ENCODE data around the gene HUNK.
"Not testable (repeated sequence)": the region's sequence is repeated elsewhere in the genome, so short reads cannot be mapped to it uniquely, and the experiment has no call there.

The HUNK gene

DNA sequence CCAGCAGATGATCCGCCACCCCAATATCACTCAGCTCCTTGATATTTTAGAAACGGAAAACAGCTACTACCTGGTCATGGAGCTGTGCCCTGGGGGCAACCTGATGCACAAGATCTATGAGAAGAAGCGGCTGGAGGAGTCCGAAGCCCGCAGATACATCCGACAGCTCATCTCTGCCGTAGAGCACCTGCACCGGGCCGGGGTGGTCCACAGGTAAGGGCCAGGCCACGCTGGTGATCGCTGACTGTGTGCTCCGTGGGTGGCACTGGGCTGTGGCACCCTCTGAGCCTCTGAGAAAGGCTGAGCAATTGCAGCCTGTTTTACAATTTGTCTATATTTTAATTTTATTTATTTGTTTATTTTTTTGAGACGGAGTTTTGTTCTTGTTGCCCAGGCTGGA is 51.7 kb downstream of the HUNK start:
- no peak for DNase-seq

DNA sequence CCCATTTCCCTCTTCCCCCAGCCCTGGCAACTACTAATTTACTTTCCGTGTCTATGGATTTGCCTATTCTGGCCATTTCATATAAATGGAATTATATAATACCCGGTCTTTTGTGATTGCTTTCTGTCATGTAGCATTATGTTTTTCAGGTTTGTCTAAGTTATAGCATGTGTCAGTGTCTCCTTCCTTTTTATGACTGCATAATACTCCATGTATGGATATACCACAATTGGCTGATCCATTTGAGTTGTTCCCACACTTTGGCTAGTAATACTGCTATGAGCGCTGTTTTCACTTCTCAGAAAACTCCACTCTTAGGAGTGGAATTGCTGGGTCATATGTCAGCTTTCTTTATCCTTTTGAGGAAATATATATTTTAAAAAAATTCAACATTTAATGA is 53.7 kb downstream of the HUNK start:
- no peak for DNase-seq

DNA sequence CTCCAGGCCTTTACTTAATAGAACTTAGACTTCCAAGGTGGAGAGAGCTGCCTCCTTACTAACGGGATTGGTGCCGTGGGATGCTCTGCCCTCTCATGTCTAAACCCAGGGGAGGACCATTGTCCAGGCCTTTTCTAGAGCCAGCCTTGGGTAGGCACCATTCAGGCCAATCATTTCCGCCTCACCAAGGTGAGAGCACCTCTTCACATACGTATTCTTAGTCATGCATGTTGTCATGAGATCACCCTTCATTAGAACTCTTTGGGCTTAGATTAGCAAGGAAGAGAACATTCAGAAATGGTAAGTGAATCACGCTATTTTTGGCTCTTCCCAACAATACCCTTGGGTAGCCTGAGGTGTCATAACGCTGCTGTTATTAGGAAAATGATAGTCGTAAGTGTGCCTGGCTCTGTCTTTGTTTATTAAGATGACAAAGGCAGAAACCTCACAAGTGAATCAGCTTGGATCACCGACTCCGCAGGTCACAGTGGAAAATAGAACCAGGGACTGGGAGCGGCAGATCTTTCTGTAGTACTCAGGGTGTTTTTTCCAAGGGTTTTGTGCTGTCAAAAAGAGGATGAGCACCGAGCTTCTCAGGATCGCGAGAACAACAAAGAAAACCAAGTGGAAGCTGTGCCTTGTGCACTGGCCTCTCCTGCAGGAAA is 55.0 kb downstream of the HUNK start:
- DNase-seq, result no peak

DNA sequence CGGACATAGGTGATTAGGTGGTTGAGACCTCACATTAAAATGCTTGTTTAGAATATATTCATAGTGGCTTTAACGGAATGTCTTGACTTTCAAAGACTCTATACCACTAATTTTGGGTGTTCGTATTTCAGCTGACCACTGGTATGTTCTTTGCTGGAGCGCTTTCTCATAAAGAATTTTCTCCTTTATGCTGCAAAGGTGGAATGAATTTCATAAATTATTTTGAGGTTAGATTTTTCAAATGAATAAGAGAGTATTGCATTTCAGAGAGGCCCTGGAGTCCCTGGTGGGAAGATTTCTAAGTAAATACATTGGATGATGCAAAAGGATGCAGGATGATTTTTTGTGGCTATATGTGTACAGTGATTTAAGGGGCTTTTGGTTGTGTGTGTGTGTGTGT is 55.8 kb downstream of the HUNK start:
- DNase-seq, result no peak

DNA sequence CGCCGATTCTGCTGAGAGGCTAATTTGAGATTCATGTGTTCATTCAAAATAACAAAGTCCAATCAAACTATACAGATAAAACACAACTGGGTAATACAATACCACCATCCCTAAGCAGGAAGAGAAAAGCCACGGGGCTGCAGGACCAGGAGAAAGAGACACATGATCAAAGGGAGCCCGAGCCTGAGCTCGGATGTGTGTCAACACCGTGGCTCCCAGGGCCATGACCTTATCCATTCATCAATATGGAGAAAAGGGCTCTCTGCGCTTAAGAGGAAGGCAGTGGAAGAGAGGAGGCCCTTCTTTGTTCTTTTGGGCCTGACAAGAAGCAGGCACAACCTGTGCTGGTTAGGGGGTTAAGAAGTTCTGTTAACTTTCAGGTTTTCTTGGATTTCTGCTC is 56.7 kb downstream of the HUNK start:
- DNase-seq, result no peak

DNA sequence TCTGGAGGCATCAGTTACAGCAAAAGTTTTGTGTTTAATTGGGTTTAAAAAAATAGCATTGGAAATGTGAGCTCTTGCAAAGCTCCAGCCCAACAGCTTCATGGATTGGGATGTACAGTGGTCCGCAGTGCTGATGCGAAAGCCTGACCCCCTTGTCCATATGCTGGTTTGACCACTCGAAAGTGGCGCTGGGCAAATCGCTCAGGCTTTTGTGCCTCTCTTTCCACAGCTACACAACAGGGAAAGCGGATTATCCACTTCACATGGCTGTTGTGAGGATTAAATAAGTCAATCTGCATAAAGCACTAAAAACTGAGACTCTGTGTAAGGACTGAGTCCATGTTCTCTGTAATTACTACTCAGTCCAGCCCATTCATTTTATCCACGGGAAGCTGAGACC is 57.2 kb downstream of the HUNK start:
- no peak for DNase-seq

DNA sequence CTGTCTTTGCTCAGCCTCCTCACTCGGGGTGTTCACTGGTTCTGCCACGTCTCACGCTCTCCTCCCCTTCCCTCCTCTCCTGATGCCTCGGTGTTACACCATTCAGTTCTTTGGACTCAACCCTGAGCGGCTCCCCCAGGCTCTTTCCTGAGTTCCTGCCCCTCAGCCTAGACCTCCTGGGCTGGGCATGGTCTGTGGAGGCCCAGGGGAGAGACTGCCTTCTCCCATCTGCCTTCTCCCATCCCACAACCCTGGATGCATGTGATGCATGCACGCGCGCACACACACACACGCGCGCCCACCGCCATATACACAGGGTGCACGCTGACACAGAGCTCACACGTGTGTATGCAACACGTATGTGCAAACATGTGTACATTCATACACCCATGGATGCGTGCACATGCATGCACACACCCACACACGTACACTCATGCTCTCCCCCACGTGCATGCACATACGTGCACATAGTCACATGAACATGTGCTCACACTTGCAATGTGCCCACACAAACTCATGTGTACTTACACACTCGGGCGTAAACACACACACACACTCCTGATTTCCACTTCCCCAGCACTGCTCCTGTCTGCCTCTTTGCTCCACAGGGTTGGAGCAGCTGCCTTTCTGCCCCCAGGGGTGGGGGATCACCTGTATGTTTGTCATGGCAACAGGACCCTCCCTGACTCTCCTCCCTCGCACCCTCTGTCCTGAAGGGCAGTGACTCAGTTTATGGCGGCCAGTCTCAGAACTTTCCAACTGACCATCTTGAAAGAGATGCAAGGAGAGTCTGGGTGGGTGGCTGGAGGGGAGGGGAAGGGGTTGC is 59.0 kb downstream of the HUNK start:
- no peak for DNase-seq

DNA sequence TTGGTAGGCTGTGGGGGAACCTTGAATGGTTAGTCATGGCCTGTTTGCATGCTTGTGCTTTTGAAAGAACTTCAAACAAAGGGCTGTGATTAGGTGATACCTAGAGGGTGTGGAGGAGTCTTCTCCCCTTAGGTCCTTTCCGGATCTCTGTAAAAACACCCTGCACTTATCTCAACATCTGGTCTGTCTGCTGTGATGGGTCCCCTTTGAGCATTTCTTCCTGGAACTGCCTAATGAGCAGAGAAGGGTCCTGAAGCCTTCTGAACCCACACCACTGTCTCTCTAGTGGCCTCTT is 59.6 kb downstream of the HUNK start:
- no peak for DNase-seq

DNA sequence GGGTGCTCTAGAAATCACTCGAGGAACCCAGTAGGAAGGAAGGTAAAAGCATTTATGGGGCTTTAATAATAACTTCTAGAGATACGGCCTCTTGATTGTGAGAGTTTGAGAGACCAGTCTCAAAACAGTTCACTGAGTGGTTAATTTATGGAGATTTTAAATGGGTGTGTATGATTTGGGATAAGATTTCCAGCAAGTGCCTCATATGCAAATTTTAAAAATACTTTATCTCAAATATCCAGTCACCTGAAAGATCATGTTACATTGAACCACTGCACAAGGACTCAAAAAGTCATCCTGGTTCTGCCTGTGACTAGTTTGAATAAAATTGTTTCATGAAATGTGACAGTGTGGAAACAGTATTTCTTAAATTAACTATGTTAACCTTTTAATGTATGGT is 64.5 kb downstream of the HUNK start:
- DNase-seq, result no peak

DNA sequence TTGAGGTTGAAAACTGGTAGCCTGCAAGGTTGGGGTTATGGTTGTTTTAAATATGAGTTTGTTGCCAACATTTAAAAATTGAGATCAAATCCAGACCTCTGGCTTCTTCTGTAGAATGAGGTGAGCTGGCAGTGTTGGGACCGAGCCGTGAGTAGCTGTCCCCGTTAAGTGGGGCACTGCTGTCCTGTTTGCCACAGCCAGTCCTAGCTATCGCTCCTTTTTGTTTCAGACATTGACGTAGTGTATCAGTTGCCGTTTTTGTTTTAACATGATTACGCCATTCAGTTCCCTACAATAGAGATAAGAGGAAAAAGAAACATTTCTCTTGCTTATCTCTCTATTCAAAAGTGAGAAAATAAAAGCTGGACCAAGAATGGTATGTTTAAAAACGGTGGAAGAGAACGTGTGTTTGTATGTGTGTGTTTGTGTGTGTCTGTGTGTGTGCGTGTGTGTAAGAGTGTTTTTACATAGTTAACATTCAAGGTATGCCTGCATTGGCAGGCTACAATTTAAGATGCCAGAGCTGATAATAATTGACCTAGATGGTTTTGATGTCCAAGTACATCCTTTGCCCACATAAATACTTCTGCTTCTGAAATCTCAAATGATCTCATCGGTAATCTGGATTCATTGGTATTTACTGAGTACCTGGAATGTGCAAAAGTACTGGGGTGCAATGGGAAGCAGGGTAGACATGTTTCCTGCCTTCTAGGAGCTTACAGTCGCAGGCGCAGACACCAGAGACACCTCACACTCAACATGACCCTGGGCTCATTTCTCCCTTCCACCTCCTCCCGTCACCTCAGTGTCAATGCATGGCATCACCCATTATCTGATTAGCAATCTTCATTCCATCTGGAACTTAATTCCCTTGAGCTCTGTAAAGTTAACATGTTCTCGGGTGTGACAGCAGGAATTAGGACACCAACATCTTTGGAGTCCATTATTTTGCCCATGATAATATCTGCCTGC is 65.8 kb downstream of the HUNK start:
- DNase-seq, result no peak

DNA sequence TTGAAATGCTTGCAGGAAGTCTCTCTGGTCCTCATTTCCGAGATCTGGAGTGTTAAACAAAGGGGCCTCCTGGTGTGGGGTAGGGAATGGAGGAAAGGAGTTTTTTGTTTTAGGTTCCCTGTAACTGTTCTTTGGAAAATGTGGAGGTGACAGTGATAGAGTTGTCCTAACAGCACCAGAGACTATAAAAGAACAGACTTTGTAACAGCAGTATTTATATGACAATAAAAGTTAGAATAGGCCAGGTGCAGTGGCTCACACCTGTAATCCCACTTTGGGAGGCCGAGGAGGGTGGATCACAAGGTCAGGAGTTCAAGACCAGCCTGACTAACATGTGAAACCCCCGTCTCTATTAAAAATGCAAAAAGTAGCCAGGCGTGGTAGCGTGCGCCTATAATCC is 68.9 kb downstream of the HUNK start:
- DNase-seq, result no peak

DNA sequence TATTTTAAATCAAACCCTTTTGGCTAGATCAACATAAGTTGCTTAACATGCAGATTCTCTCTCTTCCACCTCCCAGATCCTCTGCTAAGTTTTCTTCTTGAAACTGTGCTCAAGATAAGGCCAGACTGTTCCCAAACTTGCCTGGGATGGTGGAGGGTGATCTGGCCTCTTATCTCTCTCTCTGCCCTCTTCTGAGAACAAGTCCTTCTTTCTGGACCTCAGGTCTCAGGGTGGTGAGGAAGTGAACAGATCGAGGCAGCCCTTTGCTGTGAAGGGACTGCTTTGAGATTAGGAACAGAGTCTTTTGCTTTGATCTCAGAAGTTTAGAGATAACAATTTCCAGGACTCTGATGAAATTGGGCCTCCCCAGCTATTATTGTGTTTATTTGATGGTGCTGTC is 70.7 kb downstream of the HUNK start:
- no peak for DNase-seq

DNA sequence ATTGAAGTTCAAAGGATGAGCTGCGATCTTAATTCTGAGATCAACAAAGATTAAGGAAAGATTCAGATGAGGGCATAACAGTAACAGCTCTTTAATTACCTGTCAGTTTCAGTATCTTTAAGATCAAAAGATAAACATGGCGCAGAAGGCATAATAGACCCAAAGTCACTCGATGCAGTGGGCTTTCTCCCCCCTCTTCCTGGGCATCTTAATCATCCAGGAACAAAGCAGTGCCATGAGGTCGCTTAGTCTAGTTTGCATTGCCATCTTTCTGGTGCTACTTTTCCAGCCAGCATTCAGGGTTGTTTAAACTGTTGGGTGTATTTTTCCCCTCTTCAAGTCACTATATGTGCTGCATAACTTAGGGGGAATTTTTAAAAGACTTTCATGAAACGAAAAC is 72.3 kb downstream of the HUNK start:
- no peak for DNase-seq

DNA sequence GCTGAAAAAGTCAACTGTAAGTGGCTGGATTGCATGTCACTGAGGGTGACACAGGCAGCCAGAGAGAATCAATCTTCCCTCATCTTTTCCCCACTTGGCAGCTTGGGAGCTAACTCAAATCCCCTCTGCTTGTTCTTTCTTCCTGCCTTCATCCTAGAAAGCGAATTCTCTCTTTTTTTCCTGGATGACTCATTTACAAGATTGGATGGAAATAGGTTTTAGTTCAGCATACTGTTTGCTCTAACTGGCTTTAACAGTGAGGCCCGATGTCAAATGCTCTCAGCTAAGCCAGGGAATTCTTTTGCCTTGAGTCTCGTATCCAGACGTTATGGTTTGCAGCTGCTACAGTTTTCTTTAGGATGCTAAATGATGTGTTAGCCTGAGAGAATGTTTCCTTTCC is 72.7 kb downstream of the HUNK start:
- no peak for DNase-seq

DNA sequence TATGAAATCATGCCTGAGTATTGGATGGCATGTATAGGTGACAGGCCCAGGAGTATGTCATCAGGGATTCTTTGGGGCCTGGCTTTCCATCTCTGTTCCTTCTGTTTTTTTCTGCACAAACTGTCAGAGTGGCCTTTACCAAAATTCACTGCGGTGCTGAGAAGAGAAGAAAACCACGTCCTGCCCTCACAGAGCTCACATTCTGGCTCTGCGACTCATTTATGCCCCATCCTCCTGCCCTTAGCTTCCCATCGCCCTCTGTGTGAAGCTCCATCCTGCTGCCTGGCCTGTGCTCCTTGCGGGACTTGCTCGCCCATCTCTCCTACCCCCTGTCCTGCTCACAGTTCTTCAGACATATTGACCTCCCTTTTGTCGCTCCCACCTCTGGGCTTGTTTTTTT is 73.4 kb downstream of the HUNK start:
- DNase-seq, result no peak

DNA sequence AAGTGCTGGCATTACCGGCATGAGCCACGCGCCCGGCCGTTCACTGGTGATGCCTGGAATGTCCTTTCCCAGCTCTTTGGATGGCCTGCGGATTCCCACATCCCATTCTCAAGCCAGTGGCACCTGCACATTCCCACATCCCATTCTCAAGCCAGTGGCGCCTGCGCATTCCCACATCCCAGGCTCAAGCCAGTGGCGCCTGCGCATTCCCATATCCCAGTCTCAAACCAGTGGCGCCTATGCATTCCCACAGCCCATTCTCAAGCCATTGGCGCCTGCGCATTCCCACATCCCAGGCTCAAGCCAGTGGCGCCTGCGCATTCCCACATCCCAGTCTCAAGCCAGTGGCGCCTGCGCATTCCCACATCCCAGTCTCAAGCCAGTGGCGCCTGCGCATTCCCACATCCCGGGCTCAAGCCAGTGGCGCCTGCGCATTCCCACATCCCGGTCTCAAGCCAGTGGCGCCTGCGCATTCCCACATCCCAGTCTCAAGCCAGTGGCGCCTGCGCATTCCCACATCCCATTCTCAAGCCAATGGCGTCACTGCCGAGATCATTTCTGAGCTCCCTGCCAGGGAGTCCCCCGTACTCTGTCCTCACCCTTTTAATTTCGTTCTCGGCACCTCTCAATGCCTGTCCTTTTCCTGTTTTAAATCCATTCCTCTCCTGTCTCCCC is 74.2 kb downstream of the HUNK start:
- DNase-seq, result not testable (repeated sequence)

DNA sequence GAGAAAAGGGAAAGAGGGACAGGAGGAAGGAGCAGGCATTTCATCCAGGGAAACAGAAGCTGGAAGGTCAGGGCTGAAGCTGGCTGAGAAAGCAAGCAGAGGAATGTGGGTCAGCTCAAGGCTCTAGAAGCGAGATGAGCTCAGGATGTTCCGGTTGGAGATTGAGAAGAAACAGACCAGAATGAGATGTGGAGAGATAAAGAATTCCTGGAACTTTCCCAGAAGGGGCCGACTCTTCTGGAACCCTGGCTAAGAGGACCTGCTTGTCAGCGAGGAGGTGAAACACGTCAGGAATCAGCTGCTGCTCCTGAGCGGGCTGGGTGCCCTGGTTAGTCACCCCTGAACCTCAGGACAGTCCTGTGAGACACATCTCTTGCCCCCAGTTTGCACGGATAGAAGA is 75.9 kb downstream of the HUNK start:
- DNase-seq, result no peak

DNA sequence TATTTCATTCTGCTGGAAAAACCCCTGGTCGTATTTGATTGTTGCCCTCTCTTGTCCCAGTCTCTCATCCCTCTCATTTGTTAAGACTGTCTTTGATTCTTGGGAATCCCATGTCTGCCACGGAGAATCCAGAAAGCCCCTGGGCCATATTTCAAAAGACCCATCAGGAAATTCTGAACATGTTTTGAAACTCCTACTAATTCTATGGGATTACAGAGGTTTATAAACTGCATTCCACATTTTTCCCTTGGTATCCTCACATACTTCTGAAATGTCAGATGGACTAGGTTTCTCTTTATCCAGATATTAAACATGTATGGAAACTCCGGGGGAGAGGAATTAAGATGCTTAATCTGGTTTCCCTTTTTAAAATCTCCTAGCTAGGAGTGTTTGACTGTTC is 80.0 kb downstream of the HUNK start:
- DNase-seq, result no peak

DNA sequence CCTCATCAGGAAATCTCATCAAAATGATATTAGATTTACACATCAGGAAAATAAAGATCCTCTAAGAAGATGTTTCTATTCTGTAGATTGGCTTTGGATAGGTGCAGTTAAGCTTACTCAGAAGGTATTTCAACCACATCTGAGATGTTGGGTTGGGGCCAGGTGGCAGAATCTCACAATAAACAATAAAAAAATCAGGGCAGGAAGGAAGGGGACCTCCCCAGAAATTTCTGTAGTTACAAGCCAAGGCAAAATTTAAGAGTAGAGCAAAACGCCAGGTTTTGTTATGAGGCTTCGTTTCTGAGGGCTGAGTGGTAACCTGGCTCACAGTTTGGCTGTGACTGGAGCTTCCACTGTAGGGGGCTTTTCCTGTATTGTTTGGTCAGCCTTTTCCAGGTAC is 84.8 kb downstream of the HUNK start:
- no peak for DNase-seq

DNA sequence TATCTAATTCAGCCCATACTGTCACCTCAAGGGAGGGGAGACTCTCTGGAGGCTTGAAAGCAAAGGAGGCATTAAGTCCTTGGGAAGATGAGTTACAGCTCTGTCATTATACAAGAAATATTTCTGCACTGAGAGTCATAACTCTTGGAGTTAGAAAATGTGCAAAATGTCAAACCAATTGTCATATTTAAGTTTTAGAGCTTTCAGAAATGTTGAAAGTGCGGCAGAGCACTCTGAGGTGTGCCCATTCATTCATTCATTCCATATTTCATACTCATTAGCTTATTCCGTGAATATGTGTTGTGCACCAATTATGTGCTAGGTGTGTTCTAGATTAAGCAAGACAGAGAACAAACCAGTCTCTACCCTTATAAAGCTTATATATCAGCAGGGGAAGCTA is 87.1 kb downstream of the HUNK start:
- DNase-seq, result no peak

DNA sequence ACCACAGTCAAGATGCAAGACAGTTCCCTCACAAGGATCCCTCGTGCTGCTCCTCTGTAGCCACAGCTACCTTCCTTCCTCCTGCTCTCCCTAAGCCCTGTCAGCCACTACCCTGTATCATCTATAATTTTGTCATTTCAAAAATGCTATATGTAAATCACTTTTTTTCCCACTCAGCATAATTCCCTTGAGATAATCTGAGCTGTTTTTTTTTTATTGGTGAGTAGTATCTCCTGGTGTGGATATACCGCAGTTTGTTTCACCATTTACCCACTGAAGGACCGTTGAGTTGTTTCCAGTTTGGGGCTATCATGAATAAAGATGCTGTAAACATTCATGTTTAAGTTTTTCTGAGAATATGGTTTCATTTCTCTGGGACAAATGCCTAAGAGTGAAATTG is 88.2 kb downstream of the HUNK start:
- DNase-seq, result no peak

DNA sequence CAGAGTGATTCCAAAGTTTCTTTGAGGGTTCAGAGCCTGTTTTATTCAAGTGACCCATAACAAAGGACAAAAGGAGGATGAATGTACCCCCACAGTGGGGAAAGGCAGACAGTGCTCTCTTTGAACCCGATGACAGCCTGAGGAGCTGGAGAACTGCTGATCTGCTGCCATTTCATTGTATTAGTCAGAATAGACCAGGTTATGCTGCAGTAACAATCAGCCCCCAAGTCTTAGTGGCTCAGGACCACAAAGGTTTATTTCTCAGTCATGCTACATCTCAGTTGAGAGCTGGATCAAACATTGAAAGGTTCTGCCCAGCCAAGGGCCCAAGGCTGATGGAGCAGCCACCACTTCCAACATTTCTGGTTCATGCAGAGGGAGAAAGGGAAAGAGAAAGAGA is 88.9 kb downstream of the HUNK start:
- DNase-seq, result no peak

DNA sequence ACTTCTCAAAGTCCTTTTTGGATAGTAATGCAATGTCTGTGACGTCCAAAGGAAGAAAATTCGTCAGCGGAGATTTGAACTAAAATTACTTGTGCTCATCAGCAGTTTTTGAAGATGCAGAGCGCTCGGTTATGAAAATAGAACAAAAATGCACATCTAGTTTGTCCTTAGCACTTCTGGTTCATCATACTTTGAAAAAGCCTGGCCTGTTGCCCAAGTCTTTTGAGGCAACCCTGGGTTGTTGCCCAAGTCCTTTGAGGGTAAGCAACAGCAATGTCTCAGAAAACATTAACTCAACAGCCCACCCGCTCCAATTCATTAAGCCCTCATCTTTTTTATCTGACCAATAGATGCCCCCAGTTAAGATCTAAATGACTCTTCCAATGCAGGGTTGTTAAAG is 91.9 kb downstream of the HUNK start:
- no peak for DNase-seq
